Measurements from ENCODE around the gene TGDS.
"Not testable (repeated sequence)": the region's sequence is repeated elsewhere in the genome, so short reads cannot be mapped to it uniquely, and the experiment has no call there.

The TGDS gene

DNA sequence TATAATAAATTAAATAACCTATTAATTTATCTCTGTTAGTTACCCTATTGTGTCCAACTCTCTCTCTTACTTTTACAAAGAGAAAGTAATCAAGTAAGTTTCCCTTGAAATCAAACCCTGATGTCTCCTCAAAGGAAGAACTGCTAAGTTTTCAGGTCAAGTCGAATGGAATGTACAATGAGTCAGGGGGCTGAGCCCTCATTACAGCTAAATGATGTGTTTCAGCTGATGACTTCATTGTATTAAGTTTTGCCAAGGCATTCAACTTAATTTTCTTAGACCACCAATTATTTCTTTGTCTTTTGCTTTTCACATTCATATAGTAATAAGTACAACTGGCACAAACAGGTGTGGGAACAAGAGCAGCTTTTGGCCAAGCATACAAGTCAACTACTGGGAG lies 61.8 kb downstream of the TGDS start:
- ChIA-PET POLR2A (no interaction called here), CTCF (no interaction called here)
- TF ChIP-seq, protein P1, sequence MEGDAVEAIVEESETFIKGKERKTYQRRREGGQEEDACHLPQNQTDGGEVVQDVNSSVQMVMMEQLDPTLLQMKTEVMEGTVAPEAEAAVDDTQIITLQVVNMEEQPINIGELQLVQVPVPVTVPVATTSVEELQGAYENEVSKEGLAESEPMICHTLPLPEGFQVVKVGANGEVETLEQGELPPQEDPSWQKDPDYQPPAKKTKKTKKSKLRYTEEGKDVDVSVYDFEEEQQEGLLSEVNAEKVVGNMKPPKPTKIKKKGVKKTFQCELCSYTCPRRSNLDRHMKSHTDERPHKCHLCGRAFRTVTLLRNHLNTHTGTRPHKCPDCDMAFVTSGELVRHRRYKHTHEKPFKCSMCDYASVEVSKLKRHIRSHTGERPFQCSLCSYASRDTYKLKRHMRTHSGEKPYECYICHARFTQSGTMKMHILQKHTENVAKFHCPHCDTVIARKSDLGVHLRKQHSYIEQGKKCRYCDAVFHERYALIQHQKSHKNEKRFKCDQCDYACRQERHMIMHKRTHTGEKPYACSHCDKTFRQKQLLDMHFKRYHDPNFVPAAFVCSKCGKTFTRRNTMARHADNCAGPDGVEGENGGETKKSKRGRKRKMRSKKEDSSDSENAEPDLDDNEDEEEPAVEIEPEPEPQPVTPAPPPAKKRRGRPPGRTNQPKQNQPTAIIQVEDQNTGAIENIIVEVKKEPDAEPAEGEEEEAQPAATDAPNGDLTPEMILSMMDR (IDR thresholded peaks at IDR 0.05; ENCODE audit: control extremely low read depth, extremely low read depth, low read depth, missing control alignments) = no peak
- DNase-seq (ENCODE audit: extremely low spot score) = no peak

DNA sequence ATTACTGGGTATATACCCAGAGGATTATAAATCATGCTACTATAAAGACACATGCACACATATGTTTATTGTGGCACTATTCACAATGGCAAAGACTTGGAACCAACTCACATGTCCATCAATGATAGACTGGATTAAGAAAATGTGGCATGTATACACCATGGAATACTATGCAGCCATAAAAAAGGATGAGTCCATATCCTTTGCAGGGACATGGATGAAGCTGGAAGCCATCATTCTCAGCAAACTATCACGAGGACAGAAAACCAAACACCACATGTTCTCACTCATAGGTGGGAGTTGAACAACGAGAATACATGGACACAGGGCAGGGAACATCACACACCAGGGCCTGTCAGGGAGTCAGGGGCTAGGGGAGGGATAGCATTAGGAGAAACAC lies 63.7 kb downstream of the TGDS start:
- DNase-seq (ENCODE audit: extremely low spot score); POLR2A ChIA-PET; CTCF ChIA-PET: not testable (repeated sequence)

DNA sequence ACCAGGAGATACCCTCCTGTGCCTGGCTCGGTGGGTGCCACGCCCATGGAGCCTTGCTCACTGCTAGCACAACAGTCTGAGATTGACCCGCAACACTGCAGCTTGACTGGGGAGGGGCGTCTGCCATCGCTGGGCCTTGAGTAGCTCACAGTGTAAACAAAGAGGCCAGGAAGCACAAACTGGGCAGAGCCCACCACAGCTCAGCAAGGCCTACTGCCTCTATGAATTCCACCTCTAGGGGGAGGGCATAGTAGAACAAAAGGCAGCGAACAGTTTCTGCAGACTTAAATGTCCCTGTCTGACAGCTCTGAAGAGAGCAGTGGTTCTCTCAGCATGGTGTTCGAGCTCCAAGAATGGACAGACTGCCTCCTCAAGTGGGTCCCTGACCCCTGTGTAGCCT lies 69.0 kb downstream of the TGDS start:
- POLR2A ChIA-PET; DNase-seq (ENCODE audit: extremely low spot score): not testable (repeated sequence)
- CTCF ChIA-PET = interaction anchor here (1.4 to 1.8 kb wide), 2 partner anchors 11 to 93 kb away, joined by 3 to 4 read pairs; no protein-coding TSS in a partner anchor

DNA sequence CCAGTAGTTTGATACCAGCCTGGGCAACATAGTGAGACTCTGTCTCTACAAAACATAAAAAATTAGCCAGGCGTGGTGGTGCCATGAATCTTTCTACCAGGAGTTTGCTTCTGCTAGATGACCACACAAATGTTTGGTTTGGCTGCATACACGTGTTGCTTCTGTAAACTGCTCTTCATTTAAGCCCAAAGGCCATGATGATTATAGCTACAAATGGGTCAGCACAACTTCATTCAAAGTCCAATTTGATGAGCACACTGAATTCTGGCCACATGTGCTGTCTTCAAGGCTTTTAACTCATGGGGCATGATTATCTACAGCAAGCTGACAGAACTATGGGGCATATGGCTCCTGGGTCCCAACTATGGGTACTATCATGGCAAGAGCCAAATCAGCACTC lies 70.2 kb downstream of the TGDS start:
- CTCF ChIA-PET = interaction anchor here (1.4 to 1.8 kb wide), 2 partner anchors 10 to 94 kb away, joined by 3 to 4 read pairs; no protein-coding TSS in a partner anchor
- TF ChIP-seq, protein P1 (IDR thresholded peaks at IDR 0.05; ENCODE audit: control extremely low read depth, extremely low read depth, low read depth, missing control alignments) = no peak
- DNase-seq (ENCODE audit: extremely low spot score) = no peak
- POLR2A ChIA-PET = no interaction called here

DNA sequence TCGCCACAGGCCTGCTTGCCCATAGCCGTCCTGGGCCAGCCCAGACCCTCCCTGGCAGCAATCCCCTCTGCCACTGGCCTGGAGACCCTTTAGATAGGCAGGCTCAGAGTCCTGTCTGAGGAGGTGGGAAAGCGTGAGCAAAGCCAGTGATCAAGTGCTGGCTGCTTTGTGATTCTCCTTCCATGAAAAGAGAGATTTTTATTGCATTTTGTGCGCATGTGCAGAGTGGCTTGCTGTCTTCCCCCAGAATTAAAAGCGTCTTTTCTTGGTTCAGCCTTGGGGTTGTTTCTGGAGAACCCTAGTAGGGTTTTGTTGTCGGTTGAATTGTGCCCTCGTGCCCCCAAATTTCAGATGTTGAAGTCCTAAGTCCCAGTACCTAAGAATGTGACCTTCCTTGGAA lies 71.5 kb downstream of the TGDS start:
- TF ChIP-seq, protein P1 (IDR thresholded peaks at IDR 0.05; ENCODE audit: control extremely low read depth, extremely low read depth, low read depth, missing control alignments) = no peak
- ChIA-PET CTCF (no interaction called here), POLR2A (no interaction called here)
- no peak for DNase-seq (ENCODE audit: extremely low spot score)
